Measurements from ENCODE around the gene PROC.

PROC gene

DNA sequence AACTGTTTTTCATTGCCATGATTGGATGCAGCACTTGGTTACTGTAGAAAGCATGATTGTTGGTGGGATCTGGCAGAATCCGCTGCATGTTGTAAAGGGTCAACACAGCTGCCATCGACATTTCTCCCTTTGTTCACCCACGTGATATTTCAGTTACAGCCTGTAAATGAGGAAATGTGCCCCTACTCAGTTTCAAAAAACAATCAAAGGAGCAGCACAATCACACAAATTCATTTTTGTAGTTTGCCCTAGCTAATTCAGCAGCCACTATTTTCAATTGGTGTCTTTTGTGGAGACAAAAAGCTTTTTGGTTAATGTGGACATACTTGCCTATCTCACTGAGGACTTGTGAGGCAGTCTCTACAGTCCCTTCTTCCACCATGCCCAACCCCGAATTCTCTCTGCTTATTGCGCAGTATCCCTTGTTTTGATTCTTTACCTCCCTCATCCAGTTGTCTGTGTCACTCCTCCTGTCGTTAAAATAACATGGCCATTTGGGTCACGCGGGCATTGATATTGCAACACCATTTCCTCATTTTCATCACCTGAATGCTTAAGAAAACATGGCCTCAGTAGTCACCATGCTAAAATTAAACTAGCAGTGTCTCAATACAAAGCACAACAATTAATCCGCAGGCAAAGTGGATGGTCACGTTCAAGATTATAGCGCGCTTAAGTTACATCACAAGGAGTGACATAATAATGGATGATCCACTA lies 6.4 kb upstream of the PROC start:
- H3K4me3 ChIP-seq (ENCODE audit: low read depth, low read length): no peak overlapping the region
- no peak for DNase-seq (ENCODE audit: low read depth)

- DNase-seq (ENCODE audit: low read depth): no peak
- no peak overlapping the region for H3K4me3 ChIP-seq (ENCODE audit: low read depth, low read length)
Measured at GRCh38 chr2:127413200-127413599, 5.0 kb upstream of the PROC start.

GRCh38 chr2:127413782-127414637 lies 4.2 kb upstream of the PROC start:
- peak; percentile 65 for DNase-seq (ENCODE audit: low read depth)
- no peak overlapping the region for H3K4me3 ChIP-seq (ENCODE audit: low read depth, low read length)

DNA sequence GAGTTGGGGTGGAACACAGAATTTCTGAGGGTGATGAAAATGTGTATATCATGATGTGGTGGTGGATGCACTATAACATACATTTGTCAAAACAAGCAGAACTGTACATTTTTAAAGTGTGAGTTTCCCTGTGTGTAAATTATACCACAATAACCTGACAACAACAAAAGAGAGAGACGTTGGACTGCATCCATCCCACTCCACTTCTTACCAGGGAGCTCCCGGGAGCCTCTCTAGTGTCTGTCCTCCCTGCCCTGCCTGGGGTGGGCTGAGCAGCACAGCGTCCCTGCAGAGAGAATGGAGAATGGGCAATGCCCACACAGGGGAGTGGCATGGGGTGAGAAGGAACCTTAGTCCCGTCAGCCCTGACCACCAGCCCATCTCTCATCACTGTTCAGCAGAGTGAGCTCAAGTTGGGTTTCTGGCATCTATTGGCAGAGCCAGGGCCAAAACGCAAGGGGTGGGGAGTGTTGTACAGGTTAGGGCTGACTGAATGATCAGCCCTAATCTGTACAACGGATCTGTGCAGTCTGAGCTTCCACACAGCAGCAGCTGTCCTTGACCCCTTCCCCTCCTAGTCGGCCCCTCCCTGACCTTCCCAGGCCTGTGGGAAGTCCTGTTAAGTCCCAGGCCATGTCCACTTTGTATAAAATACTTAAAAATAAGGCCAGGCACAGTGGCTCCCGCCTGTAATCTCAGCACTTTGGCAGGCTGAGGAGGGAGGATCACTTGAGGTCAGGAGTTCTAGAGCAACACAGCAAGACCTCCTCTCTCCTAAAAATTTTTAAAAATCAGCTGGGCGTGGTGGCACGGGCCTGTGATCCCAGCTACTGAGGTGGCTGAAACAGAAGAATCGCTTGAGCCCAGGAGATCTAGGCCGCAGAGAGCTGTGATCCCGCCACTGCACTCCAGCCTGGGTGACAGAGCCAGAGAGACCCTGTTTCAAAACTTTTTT lies 3.3 kb upstream of the PROC start:
- H3K4me3 ChIP-seq (ENCODE audit: low read depth, low read length): no peak overlapping the region
- DNase-seq (ENCODE audit: low read depth): no peak

- DNase-seq (ENCODE audit: low read depth): no peak
- peak overlapping the region; percentile 39 for H3K4me3 ChIP-seq (ENCODE audit: low read depth, low read length)
Measured at GRCh38 chr2:127415593-127416505, 2.4 kb upstream of the PROC start.

DNA sequence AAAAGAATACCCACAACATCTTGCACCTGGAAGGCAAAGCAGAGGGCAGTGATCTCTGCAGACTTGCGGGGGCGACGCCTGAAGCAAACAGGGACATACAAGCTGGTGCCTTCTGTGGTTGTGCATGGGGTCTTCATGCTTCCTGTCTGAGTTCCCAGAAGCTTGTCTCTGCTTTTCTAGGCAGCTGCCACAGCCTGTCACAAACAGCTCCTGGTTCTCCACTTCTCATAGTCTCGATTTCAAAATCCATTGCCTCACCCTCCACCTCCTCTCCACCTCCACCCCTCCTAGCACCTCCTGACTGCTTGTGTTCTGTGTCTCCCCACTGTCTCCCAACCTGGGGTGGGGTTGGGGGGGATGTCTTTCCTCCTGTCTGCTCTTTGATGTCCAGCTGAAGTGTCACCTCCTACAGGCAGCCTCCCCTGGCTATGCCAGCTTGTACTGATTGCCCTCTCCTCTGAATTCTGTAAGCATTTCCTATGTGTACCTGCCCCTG lies 1.7 kb upstream of the PROC start:
- peak overlapping the region; percentile 39 for H3K4me3 ChIP-seq (ENCODE audit: low read depth, low read length)
- no peak for DNase-seq (ENCODE audit: low read depth)

DNA sequence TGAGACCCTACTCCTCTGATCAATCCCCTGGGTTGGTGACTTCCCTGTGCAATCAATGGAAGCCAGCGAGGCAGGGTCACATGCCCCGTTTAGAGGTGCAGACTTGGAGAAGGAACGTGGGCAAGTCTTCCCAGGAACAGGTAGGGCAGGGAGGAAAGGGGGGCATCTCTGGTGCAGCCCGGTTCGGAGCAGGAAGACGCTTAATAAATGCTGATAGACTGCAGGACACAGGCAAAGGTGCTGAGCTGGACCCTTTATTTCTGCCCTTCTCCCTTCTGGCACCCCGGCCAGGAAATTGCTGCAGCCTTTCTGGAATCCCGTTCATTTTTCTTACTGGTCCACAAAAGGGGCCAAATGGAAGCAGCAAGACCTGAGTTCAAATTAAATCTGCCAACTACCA lies 821 bp upstream of the PROC start:
- DNase-seq (ENCODE audit: low read depth): no peak
- H3K4me3 ChIP-seq (ENCODE audit: low read depth, low read length): no peak overlapping the region

GRCh38 chr2:127419112-127419430 lies 844 bp downstream of the PROC start:
- DNase-seq (ENCODE audit: low read depth): no peak
- H3K4me3 ChIP-seq (ENCODE audit: low read depth, low read length): no peak overlapping the region

DNA sequence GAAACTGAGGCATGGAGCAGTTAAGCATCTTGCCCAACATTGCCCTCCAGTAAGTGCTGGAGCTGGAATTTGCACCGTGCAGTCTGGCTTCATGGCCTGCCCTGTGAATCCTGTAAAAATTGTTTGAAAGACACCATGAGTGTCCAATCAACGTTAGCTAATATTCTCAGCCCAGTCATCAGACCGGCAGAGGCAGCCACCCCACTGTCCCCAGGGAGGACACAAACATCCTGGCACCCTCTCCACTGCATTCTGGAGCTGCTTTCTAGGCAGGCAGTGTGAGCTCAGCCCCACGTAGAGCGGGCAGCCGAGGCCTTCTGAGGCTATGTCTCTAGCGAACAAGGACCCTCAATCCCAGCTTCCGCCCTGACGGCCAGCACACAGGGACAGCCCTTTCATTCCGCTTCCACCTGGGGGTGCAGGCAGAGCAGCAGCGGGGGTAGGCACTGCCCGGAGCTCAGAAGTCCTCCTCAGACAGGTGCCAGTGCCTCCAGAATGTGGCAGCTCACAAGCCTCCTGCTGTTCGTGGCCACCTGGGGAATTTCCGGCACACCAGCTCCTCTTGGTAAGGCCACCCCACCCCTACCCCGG lies 1.3 kb downstream of the PROC start:
- DNase-seq (ENCODE audit: low read depth): no peak
- H3K4me3 ChIP-seq (ENCODE audit: low read depth, low read length): no peak overlapping the region

- no peak for DNase-seq (ENCODE audit: low read depth)
- no peak overlapping the region for H3K4me3 ChIP-seq (ENCODE audit: low read depth, low read length)
Measured at GRCh38 chr2:127420039-127420864, 2.0 kb downstream of the PROC start.

GRCh38 chr2:127421116-127421800 lies 3.0 kb downstream of the PROC start:
- no peak for DNase-seq (ENCODE audit: low read depth)
- no peak overlapping the region for H3K4me3 ChIP-seq (ENCODE audit: low read depth, low read length)

GRCh38 chr2:127421871-127422558 lies 3.8 kb downstream of the PROC start:
- no peak for DNase-seq (ENCODE audit: low read depth)
- no peak overlapping the region for H3K4me3 ChIP-seq (ENCODE audit: low read depth, low read length)

GRCh38 chr2:127422559-127423477 lies 4.6 kb downstream of the PROC start:
- H3K4me3 ChIP-seq (ENCODE audit: low read depth, low read length): peak overlapping the region; percentile 45
- no peak for DNase-seq (ENCODE audit: low read depth)

DNA sequence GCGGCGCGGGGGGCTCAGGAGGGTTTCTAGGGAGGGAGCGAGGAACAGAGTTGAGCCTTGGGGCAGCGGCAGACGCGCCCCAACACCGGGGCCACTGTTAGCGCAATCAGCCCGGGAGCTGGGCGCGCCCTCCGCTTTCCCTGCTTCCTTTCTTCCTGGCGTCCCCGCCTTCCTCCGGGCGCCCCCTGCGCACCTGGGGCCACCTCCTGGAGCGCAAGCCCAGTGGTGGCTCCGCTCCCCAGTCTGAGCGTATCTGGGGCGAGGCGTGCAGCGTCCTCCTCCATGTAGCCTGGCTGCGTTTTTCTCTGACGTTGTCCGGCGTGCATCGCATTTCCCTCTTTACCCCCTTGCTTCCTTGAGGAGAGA lies 5.2 kb downstream of the PROC start:
- DNase-seq (ENCODE audit: low read depth): no peak
- peak overlapping the region; percentile 45 for H3K4me3 ChIP-seq (ENCODE audit: low read depth, low read length)

DNA sequence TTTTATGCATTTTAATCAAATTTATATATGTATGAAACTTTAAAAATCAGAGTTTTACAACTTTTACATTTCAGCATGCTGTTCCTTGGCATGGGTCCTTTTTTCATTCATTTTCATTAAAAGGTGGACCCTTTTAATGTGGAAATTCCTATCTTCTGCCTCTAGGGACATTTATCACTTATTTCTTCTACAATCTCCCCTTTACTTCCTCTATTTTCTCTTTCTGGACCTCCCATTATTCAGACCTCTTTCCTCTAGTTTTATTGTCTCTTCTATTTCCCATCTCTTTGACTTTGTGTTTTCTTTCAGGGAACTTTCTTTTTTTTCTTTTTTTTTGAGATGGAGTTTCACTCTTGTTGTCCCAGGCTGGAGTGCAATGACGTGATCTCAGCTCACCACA lies 5.7 kb downstream of the PROC start:
- no peak for DNase-seq (ENCODE audit: low read depth)
- H3K4me3 ChIP-seq (ENCODE audit: low read depth, low read length): peak overlapping the region; percentile 45

Data from skeletal muscle cell (primary cell).